ENCODE results near the gene NLGN1. TPM values are rescaled to one million over a fixed set of nuclear protein-coding genes. Genes with fewer than 3 reads are reported as not detected.

Gene NLGN1
- total RNA-seq, 1 donor from 2014 or later: not detected

DNA sequence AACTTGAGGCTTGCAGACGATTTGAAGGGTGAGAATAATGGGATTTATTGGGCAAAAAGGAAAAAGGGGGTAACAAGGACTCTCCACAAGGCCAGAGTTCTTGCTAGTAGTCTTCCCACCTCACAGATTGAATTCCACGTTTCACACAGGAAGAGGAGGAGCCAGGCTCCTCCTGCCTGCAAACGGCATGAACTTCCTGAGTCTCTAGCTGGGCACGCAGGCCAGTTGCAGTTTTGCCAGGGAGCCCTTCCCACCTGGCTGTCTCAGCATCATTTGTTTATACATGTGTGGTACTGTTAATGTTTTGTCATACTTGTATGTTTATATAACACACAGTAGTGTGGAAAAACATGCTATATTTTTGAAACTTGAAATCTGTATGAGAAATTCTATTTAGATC, 155.0 kb downstream of the NLGN1 start:
- no peaks in the 10 kb centered on the region for H3K27me3 Mint-ChIP-seq
- H3K27ac Mint-ChIP-seq: no peak overlapping the region
- intact Hi-C loops (cut with micrococcal nuclease): loop anchor here (5.0 kb wide), 1 partner anchor 745 kb away; no protein-coding TSS in a partner anchor
- ChIA-PET POLR2A (no interaction called here), CTCF (no interaction called here)
- no peaks in the 10 kb centered on the region for H3K4me1 Mint-ChIP-seq
- TF ChIP-seq, protein P1, sequence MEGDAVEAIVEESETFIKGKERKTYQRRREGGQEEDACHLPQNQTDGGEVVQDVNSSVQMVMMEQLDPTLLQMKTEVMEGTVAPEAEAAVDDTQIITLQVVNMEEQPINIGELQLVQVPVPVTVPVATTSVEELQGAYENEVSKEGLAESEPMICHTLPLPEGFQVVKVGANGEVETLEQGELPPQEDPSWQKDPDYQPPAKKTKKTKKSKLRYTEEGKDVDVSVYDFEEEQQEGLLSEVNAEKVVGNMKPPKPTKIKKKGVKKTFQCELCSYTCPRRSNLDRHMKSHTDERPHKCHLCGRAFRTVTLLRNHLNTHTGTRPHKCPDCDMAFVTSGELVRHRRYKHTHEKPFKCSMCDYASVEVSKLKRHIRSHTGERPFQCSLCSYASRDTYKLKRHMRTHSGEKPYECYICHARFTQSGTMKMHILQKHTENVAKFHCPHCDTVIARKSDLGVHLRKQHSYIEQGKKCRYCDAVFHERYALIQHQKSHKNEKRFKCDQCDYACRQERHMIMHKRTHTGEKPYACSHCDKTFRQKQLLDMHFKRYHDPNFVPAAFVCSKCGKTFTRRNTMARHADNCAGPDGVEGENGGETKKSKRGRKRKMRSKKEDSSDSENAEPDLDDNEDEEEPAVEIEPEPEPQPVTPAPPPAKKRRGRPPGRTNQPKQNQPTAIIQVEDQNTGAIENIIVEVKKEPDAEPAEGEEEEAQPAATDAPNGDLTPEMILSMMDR (IDR thresholded peaks at IDR 0.05): no peak
- no peaks in the 10 kb centered on the region for H3K9me3 Mint-ChIP-seq
- no peak for ATAC-seq (ENCODE audit: low read depth)
- DNase-seq: no peak
- no peaks in the 10 kb centered on the region for H3K36me3 Mint-ChIP-seq (ENCODE audit: low read depth)
- no peak overlapping the region for H3K4me3 Mint-ChIP-seq

DNA sequence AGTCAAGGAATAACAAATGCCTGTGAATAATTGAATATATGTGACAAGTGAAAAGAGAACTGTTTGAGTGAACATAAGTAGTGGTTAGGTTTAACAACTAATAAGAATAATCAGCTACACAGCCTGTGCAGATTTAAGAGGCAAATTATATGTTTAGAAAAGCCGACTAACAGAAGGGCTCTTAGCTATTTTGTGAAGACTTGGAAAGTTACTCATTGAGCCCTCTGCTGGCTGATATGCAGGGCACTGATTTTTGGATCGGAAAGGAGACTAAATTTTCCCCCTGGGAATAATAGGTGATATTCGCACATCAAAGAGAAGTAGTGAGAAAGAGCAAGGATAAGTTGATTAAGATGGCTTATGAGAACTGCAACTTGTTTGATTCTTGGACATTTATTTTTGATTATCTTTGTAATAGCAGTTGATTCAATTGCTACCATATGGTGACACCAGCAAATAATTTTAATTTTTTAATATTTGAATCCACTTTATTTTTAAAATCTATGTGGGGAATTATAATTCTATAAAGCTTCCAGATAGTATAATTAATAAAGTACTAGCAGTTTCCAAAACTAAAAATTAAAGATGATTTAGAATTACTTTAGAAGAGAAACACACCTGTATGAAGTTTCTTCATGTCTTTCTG, 156.2 kb downstream of the NLGN1 start:
- CTCF ChIA-PET: no interaction called here
- Mint-ChIP-seq H3K27me3 (no peaks in the 10 kb centered on the region), H3K36me3 (ENCODE audit: low read depth) (no peaks in the 10 kb centered on the region), H3K27ac (no peak overlapping the region), H3K9me3 (no peaks in the 10 kb centered on the region), H3K4me3 (no peak overlapping the region), H3K4me1 (no peaks in the 10 kb centered on the region)
- TF ChIP-seq, protein P1 (IDR thresholded peaks at IDR 0.05): no peak
- ATAC-seq (ENCODE audit: low read depth) (no peak), DNase-seq (no peak)
- intact Hi-C loops (cut with micrococcal nuclease): loop anchor here (5.0 kb wide), 1 partner anchor 746 kb away; no protein-coding TSS in a partner anchor
- POLR2A ChIA-PET: no interaction called here

DNA sequence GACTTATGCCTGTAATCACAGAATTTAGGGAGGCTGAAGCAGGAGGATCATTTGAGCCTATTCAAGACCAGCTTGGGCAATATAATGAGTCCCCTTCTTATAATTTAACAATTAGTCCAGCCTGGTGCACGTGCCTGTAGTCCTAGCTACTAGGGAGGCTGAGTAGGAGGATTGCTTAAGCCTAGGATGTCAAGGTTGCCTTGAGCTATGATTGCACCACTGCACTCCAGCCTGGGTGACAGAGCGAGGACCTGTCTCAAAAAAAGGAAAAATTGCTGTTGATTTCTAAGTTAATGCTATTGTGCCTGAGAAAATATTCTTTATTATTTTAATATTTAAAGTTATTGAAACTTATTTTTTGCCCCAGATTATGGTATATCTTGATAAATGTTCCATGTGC, 159.0 kb downstream of the NLGN1 start:
- TF ChIP-seq, protein P1 (IDR thresholded peaks at IDR 0.05): no peak
- no peak overlapping the region for H3K4me3 Mint-ChIP-seq
- DNase-seq (no peak), ATAC-seq (ENCODE audit: low read depth) (no peak)
- H3K4me1 Mint-ChIP-seq: no peaks in the 10 kb centered on the region
- no peaks in the 10 kb centered on the region for H3K27me3 Mint-ChIP-seq
- CTCF ChIA-PET: no interaction called here
- no peak overlapping the region for H3K27ac Mint-ChIP-seq
- intact Hi-C loops (cut with micrococcal nuclease): no loop called here
- peaks cover 2% of the 10 kb centered on the region for H3K9me3 Mint-ChIP-seq
- H3K36me3 Mint-ChIP-seq (ENCODE audit: low read depth): no peaks in the 10 kb centered on the region
- POLR2A ChIA-PET: no interaction called here

DNA sequence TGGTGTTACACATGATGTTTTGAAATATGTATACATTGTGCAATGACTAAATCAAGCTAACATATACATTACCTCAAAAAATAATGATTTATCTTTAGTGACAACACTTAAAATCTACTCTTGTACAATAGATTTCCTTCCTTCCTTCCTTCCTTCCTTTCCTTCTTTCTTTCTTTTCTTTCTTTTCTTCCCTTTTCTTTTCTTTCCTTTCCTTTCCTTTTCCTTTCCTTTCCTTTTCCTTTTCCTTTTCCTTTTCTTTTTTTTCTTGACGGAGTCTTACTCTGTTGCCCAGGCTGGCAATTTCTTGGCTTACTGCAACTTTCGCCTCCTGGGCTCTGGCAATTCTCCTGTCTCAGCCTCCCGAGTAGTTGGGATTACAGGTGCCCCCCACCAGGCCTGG, 170.5 kb downstream of the NLGN1 start:
- TF ChIP-seq, protein P1 (IDR thresholded peaks at IDR 0.05): no peak
- intact Hi-C loops (cut with micrococcal nuclease): no loop called here
- H3K4me1 Mint-ChIP-seq: no peaks in the 10 kb centered on the region
- no peaks in the 10 kb centered on the region for H3K36me3 Mint-ChIP-seq (ENCODE audit: low read depth)
- ChIA-PET POLR2A (no interaction called here), CTCF (no interaction called here)
- DNase-seq (no peak), ATAC-seq (ENCODE audit: low read depth) (no peak)
- no peak overlapping the region for H3K27ac Mint-ChIP-seq
- H3K9me3 Mint-ChIP-seq: no peaks in the 10 kb centered on the region
- H3K4me3 Mint-ChIP-seq: no peak overlapping the region
- H3K27me3 Mint-ChIP-seq: no peaks in the 10 kb centered on the region

DNA sequence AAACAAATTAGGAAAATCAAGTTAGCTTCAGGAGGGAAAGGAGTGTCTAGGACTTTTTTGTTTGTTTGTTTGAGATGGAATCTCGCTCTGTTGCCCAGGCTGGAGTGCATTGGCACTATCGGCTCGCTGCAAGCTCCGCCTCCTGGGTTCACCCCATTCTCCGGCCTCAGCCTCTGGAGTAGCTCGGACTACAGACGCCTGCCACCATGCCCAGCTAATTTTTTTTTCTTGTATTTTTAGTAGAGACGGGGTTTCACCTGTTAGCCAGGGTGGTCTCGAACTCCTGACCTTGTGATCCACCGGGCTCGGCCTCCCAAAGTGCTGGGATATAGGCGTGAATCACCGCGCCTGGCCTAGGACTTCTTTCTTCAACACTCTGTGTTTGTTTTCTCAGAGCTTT, 171.1 kb downstream of the NLGN1 start:
- ChIA-PET POLR2A (no interaction called here), CTCF (no interaction called here)
- intact Hi-C loops (cut with micrococcal nuclease): no loop called here
- H3K36me3 Mint-ChIP-seq (ENCODE audit: low read depth): no peaks in the 10 kb centered on the region
- no peak for ATAC-seq (ENCODE audit: low read depth)
- H3K4me3 Mint-ChIP-seq: no peak overlapping the region
- no peaks in the 10 kb centered on the region for H3K27me3 Mint-ChIP-seq
- H3K27ac Mint-ChIP-seq: no peak overlapping the region
- no peaks in the 10 kb centered on the region for H3K9me3 Mint-ChIP-seq
- H3K4me1 Mint-ChIP-seq: no peaks in the 10 kb centered on the region
- DNase-seq: no peak
- TF ChIP-seq, protein P1 (IDR thresholded peaks at IDR 0.05): no peak

Data from activated B cell treated with CpG ODN at 0.5 μM for 24 hours (primary cell).